H1 (cell line): ENCODE results near the gene THUMPD3. TPM values are rescaled to one million over a fixed set of nuclear protein-coding genes. Genes with fewer than 3 reads are reported as not detected.

Experiments
- ASH2L ChIP-seq: fragments of 200-600, 300-600 bp; sonication (generic); IDR thresholded peaks from one replicate; pipeline ENCODE4 v1.7.1; 2017; ENCODE audit warnings: low read length
- CHD2 ChIP-seq: IDR thresholded peaks from 2 replicates; pipeline ENCODE4 v1.6.1; 2012; ENCODE audit warnings: low read length, improper control_type of control experiment
- EGR1 ChIP-seq: IDR thresholded peaks from 2 replicates; pipeline ENCODE4 v1.6.1; 2011; ENCODE audit warnings: low read depth, low read length, borderline replicate concordance
- EP300 ChIP-seq, 2 experiments: IDR thresholded peaks; 1 replicate in 1 of 2; 2 replicates in 1 of 2; pipeline ENCODE4 v1.6.1; 2011 to 2012; ENCODE audit warnings: low read depth in 2 of 2, low read length in 2 of 2, mild to moderate bottlenecking in 2 of 2, borderline replicate concordance in 1 of 2, inconsistent platforms in 1 of 2, moderate library complexity in 1 of 2
- GABPA ChIP-seq: IDR thresholded peaks from 2 replicates; pipeline ENCODE4 v1.6.1; 2011; ENCODE audit warnings: mild to moderate bottlenecking, low read length, moderate library complexity, borderline replicate concordance; ENCODE audit not compliant: insufficient read depth
- GTF2F1 ChIP-seq: IDR thresholded peaks from 2 replicates; pipeline ENCODE4 v1.6.1; 2012; ENCODE audit warnings: low read depth, low read length, improper control_type of control experiment, borderline replicate concordance
- MAFK ChIP-seq: IDR thresholded peaks from 2 replicates; pipeline ENCODE4 v1.6.1; 2012; ENCODE audit warnings: low read depth, mild to moderate bottlenecking, improper control_type of control experiment, low read length
- NRF1 ChIP-seq: IDR thresholded peaks from 2 replicates; pipeline ENCODE4 v1.6.1; 2011; ENCODE audit warnings: mild to moderate bottlenecking, low read depth, low read length, improper control_type of control experiment
- PHF8 ChIP-seq: fragments of 200-600 bp; sonication (generic); conservative IDR thresholded peaks from 2 replicates; pipeline ENCODE4 v1.7.1; 2012; ENCODE audit warnings: low read depth, mild to moderate bottlenecking, inconsistent platforms, low read length, moderate library complexity
- POLR2A ChIP-seq, 2 experiments: IDR thresholded peaks; 1 replicate in 1 of 2; 2 replicates in 1 of 2; pipeline ENCODE4 v1.6.1; 2011; ENCODE audit warnings: low read depth in 2 of 2, low read length in 2 of 2, mild to moderate bottlenecking in 2 of 2; ENCODE audit errors: control extremely low read depth in 1 of 2
- POU5F1 ChIP-seq: IDR thresholded peaks from 2 replicates; pipeline ENCODE4 v1.6.1; 2011; ENCODE audit warnings: low read depth, mild to moderate bottlenecking, low read length, moderate library complexity
- RBBP5 ChIP-seq: IDR thresholded peaks from 2 replicates; pipeline ENCODE4 v1.7.1; 2012; ENCODE audit warnings: low read depth, mild to moderate bottlenecking, inconsistent platforms, low read length, moderate library complexity, borderline replicate concordance
- RFX5 ChIP-seq: IDR thresholded peaks from 2 replicates; pipeline ENCODE4 v1.6.1; 2011; ENCODE audit warnings: low read depth, low read length, improper control_type of control experiment, borderline replicate concordance
- SIN3A ChIP-seq, 2 experiments: IDR thresholded peaks in 1 of 2; conservative IDR thresholded peaks in 1 of 2; 2 replicates each; pipeline ENCODE4 v1.6.1; 2011 to 2012; ENCODE audit warnings: low read length in 2 of 2, improper control_type of control experiment in 1 of 2, low read depth in 1 of 2, mild to moderate bottlenecking in 1 of 2
- SP1 ChIP-seq: IDR thresholded peaks from 2 replicates; pipeline ENCODE4 v1.6.1; 2011; ENCODE audit warnings: low read depth, low read length
- SP4 ChIP-seq: IDR thresholded peaks from 2 replicates; pipeline ENCODE4 v1.6.1; 2012; ENCODE audit warnings: low read length, inconsistent platforms
- TAF7 ChIP-seq: optimal IDR thresholded peaks from 2 replicates; pipeline ENCODE3; 2011; ENCODE audit warnings: low read depth, mild to moderate bottlenecking, inconsistent platforms, low read length, moderate library complexity, borderline replicate concordance
- polyA plus RNA-seq, 7 experiments: library from polyadenylated mRNA; depleted of rRNA in 3 of 7; stranded (reverse) in 5 of 7; unstranded in 2 of 7; fragments of >200 nt in 5 of 7; fragments of 200-250 nt in 2 of 7; gene quantifications; 1 replicate in 5 of 7; 2 replicates in 1 of 7; 4 replicates in 1 of 7; pipeline versions ENCODE4 v1.2.1 to v1.2.3, GENCODE V29; 2011 to 2013; ENCODE audit warnings: missing spikeins in 2 of 7, mixed read lengths in 2 of 7
- total RNA-seq: library from RNA; stranded (reverse); fragmentation: NEBNext Ultra II Directional; extraction: Animal tissue kit (Norgen Biotek cat#: 25700); gene quantifications from 2 replicates; pipeline ENCODE4 v1.2.1, GENCODE V29; 2021
- TF ChIP-seq, protein P1 (sequence below): IDR thresholded peaks from 2 replicates; pipeline ENCODE4 v1.6.1; 2012; ENCODE audit warnings: low read length, inconsistent platforms
- TF ChIP-seq, protein P2 (sequence below), 3 experiments: IDR thresholded peaks; 1 replicate in 2 of 3; 2 replicates in 1 of 3; pipeline versions ENCODE4 v1.5.1 to v1.6.1; 2011; ENCODE audit warnings: low read length in 3 of 3, mild to moderate bottlenecking in 3 of 3, inconsistent platforms in 2 of 3, low read depth in 1 of 3, moderate library complexity in 1 of 3; ENCODE audit not compliant: insufficient read depth in 1 of 3; ENCODE audit errors: control extremely low read depth in 1 of 3

The THUMPD3 gene
- total and polyA plus RNA-seq, 2 of the 8 experiments (the other 6 are each of a cell fraction or from before 2014, with no cell fraction given) = 26.7 to 68.9 TPM

DNA sequence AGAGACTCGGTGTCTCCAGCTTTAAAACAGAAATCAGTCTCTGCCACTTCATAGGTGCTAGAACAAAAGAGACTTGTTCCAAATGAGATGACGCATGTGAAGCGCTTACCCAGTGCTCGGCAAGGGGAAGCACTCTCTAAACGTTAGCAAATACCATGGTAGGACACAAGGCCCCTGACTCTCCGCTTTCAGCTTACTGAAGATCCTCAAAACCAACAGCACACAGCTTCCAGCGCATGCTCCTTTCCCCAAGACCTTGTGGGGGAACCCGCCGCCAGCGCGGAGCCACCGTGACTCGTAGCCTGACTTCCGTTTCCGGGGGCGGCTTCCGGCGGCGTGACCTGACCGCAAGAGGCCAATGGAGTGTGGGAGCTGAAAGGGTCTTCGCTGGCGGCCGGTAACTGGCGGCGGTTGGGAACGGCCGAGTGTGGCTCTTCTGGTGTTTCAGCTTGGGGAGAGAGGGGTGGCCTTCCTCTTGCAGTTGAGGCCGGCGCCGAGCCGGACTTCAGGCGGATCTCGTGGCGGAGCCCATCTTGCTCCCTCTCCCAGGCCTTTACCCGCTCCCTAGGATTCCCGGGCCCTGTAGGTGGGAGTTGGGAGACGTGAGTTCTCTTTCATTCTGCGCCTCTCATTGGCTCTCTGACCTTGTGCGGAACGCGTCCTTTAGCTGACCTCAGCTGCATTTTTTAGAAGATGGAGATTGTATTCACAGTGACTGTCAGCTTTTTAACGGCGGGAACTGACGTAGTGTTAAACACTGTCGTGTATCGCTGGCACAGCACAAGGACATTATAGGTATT is at the start of gene THUMPD3 (continued):
- TF ChIP-seq SIN3A (conservative IDR thresholded peaks at IDR 0.05 in 1 of 2, IDR thresholded peaks at IDR 0.05 in 1 of 2; ENCODE audit: low read depth in 1 of 2, low read length in 2 of 2) (peak in 1 of 2 experiments; percentile 71; a peak in 2 of 4 replicates), NRF1 (peak; percentile 38), ASH2L (peak; percentile 92), POLR2A (IDR thresholded peaks at IDR 0.05; ENCODE audit: control extremely low read depth in 1 of 2, low read depth in 2 of 2, low read length in 2 of 2) (peak; percentile 85 to 99), TAF7 (peak; percentile 90), SP1 (peak; percentile 30; the same call in 1 of the 2 replicates), CHD2 (no peak), RBBP5 (peak; percentile 67; the same call in 1 of the 2 replicates), GABPA (peak; percentile 95), GTF2F1 (peak; percentile 76; the same call in 1 of the 2 replicates), POU5F1 (no peak), RFX5 (no peak), EP300 (IDR thresholded peaks at IDR 0.05; ENCODE audit: borderline replicate concordance in 1 of 2, low read depth in 2 of 2, low read length in 2 of 2) (peak in 1 of 2 experiments; percentile 31; a peak in 1 of 3 replicates), MAFK (0 out of 2 replicates have a peak, but pooled peaks have one; percentile 25), PHF8 (peak; percentile 95), SP4 (no peak), EGR1 (peak; percentile 79; the same call in 1 of the 2 replicates)
- TF ChIP-seq, protein P1, sequence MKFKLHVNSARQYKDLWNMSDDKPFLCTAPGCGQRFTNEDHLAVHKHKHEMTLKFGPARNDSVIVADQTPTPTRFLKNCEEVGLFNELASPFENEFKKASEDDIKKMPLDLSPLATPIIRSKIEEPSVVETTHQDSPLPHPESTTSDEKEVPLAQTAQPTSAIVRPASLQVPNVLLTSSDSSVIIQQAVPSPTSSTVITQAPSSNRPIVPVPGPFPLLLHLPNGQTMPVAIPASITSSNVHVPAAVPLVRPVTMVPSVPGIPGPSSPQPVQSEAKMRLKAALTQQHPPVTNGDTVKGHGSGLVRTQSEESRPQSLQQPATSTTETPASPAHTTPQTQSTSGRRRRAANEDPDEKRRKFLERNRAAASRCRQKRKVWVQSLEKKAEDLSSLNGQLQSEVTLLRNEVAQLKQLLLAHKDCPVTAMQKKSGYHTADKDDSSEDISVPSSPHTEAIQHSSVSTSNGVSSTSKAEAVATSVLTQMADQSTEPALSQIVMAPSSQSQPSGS = 0 out of 2 replicates have a peak, but pooled peaks have one; percentile 26
- TF ChIP-seq, protein P2, sequence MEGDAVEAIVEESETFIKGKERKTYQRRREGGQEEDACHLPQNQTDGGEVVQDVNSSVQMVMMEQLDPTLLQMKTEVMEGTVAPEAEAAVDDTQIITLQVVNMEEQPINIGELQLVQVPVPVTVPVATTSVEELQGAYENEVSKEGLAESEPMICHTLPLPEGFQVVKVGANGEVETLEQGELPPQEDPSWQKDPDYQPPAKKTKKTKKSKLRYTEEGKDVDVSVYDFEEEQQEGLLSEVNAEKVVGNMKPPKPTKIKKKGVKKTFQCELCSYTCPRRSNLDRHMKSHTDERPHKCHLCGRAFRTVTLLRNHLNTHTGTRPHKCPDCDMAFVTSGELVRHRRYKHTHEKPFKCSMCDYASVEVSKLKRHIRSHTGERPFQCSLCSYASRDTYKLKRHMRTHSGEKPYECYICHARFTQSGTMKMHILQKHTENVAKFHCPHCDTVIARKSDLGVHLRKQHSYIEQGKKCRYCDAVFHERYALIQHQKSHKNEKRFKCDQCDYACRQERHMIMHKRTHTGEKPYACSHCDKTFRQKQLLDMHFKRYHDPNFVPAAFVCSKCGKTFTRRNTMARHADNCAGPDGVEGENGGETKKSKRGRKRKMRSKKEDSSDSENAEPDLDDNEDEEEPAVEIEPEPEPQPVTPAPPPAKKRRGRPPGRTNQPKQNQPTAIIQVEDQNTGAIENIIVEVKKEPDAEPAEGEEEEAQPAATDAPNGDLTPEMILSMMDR (IDR thresholded peaks at IDR 0.05; ENCODE audit: control extremely low read depth in 1 of 3, insufficient read depth in 1 of 3, low read depth in 1 of 3, low read length in 3 of 3) = no peak
